GM18519 (cell line): ENCODE data around the gene GTPBP4.
"Not testable (repeated sequence)": the region's sequence is repeated elsewhere in the genome, so short reads cannot be mapped to it uniquely, and the experiment has no call there.

Experiments used
- ATAC-seq: cut with Tn5 transposase; IDR thresholded peaks from one replicate; pipeline ENCODE4 v1.9.1; 2021; ENCODE audit warnings: mild to moderate bottlenecking, moderate library complexity; ENCODE audit not compliant: unreplicated experiment, low FRiP score

The GTPBP4 gene

GRCh38 chr10:987620-987869, 689 bp upstream of the GTPBP4 start:
- no peak for ATAC-seq

GRCh38 chr10:988667-989545, 672 bp downstream of the GTPBP4 start:
- ATAC-seq = no peak

GRCh38 chr10:990808-991207, 2.6 kb downstream of the GTPBP4 start:
- ATAC-seq = no peak

- no peak for ATAC-seq
Measured at GRCh38 chr10:992467-992866, 4.2 kb downstream of the GTPBP4 start.

- no peak for ATAC-seq
Measured at GRCh38 chr10:992871-993270, 4.6 kb downstream of the GTPBP4 start.

- ATAC-seq = no peak
Measured at GRCh38 chr10:994836-995558, 6.8 kb downstream of the GTPBP4 start.

- no peak for ATAC-seq
Measured at GRCh38 chr10:995559-995926, 7.3 kb downstream of the GTPBP4 start.

- ATAC-seq = no peak
Measured at GRCh38 chr10:996031-996430, 7.8 kb downstream of the GTPBP4 start.

- ATAC-seq = no peak
Measured at GRCh38 chr10:997266-998022, 9.2 kb downstream of the GTPBP4 start.

GRCh38 chr10:1002425-1003006, 14.3 kb downstream of the GTPBP4 start:
- no peak for ATAC-seq

GRCh38 chr10:1003884-1004670, 15.8 kb downstream of the GTPBP4 start:
- no peak for ATAC-seq

- no peak for ATAC-seq
Measured at GRCh38 chr10:1006573-1006972, 18.3 kb downstream of the GTPBP4 start.

GRCh38 chr10:1007583-1007982, 19.3 kb downstream of the GTPBP4 start:
- no peak for ATAC-seq

GRCh38 chr10:1009071-1009494, 20.8 kb downstream of the GTPBP4 start:
- ATAC-seq = no peak

- ATAC-seq = not testable (repeated sequence)
Measured at GRCh38 chr10:1009947-1010346, 21.7 kb downstream of the GTPBP4 start.

- no peak for ATAC-seq
Measured at GRCh38 chr10:1010703-1011102, 22.5 kb downstream of the GTPBP4 start.

- ATAC-seq = no peak
Measured at GRCh38 chr10:1011696-1012095, 23.5 kb downstream of the GTPBP4 start.

GRCh38 chr10:1015688-1016087, 27.5 kb downstream of the GTPBP4 start:
- no peak for ATAC-seq

- ATAC-seq = no peak
Measured at GRCh38 chr10:1019362-1019761, 31.1 kb downstream of the GTPBP4 start.

- ATAC-seq = no peak
Measured at GRCh38 chr10:1020460-1020859, 32.2 kb downstream of the GTPBP4 start.
